Endothelial cell of umbilical vein (primary cell): Measurements from ENCODE around the gene PAK5. TPM values are rescaled to one million over a fixed set of nuclear protein-coding genes. Genes with fewer than 3 reads are reported as not detected.

ENCODE experiments used
- BruUV-seq: library from RNA; stranded (reverse); fragments of 400-500 nt; replicated peaks from 2 replicates; lab custom pipeline; 2021; lab: Mats Ljungman, UMichigan
- CTCF ChIA-PET: fragments of 300-600, 350-600 bp; sonication (Branson Sonifier 250); formaldehyde crosslinking; loops from one replicate; lab custom pipeline; 2021; ENCODE audit warnings: antibody characterized with exemption, inconsistent platforms; lab: Charles Lee
- POLR2A ChIA-PET: fragments of 300-600, 350-600 bp; sonication (Branson Sonifier 250); formaldehyde crosslinking; loops from one replicate; lab custom pipeline; 2021; ENCODE audit warnings: antibody characterized with exemption, inconsistent platforms; lab: Charles Lee
- DNase-seq: peaks from one replicate; pipeline ENCODE4 v3.0.0-alpha.2; 2011; ENCODE audit warnings: low read depth, low spot score
- FAIRE-seq: peaks from 2 replicates; lab custom pipeline; 2011; peaks lifted over from hg19 to GRCh38; lab: Jason Lieb, UNC
- H2AFZ ChIP-seq: 2 replicates; pipeline ENCODE4 v1.6.0; 2012; ENCODE audit warnings: low read depth, low read length, control low read depth, inconsistent platforms
- H3K27ac ChIP-seq: 2 replicates; pipeline ENCODE4 v1.5.1; 2011; ENCODE audit warnings: low read depth, mild to moderate bottlenecking, control low read depth, low read length, moderate library complexity; ENCODE audit not compliant: insufficient read depth
- H3K27me3 ChIP-seq, 2 experiments: 2 replicates each; pipeline versions ENCODE4 v1.6.0 to v1.6.1; 2011; ENCODE audit warnings: low read length in 2 of 2, mixed read lengths in 1 of 2; ENCODE audit not compliant: control insufficient read depth in 2 of 2, insufficient read depth in 2 of 2
- H3K36me3 ChIP-seq, 2 experiments: 2 replicates in 1 of 2; 3 replicates in 1 of 2; pipeline ENCODE4 v1.5.1; 2011; ENCODE audit warnings: low read length in 2 of 2, mild to moderate bottlenecking in 1 of 2, moderate library complexity in 1 of 2; ENCODE audit not compliant: control insufficient read depth in 2 of 2, insufficient read depth in 2 of 2; ENCODE audit errors: extremely low read depth in 1 of 2
- H3K4me1 ChIP-seq: 3 replicates; pipeline ENCODE4 v1.5.1; 2011; ENCODE audit warnings: mild to moderate bottlenecking, low read length; ENCODE audit not compliant: control insufficient read depth, insufficient read depth; ENCODE audit errors: extremely low read depth
- H3K4me2 ChIP-seq: 2 replicates; pipeline ENCODE4 v1.6.1; 2011; ENCODE audit warnings: low read length, control low read depth, mixed read lengths; ENCODE audit not compliant: insufficient read depth
- H3K4me3 ChIP-seq, 3 experiments: fragments of 200-600 bp in 1 of 3; sonication (generic), shearing (Covaris generic) in 1 of 3; replicated peaks in 1 of 3; 2 replicates each; pipeline ENCODE4 v1.5.1; 2011 to 2016; ENCODE audit warnings: control low read depth in 3 of 3, low read length in 3 of 3, mild to moderate bottlenecking in 2 of 3, inconsistent platforms in 1 of 3, low read depth in 1 of 3, moderate library complexity in 1 of 3; ENCODE audit not compliant: insufficient read depth in 1 of 3
- H3K79me2 ChIP-seq: 2 replicates; pipeline ENCODE4 v1.6.0; 2012; ENCODE audit warnings: low read length, inconsistent platforms; ENCODE audit not compliant: control insufficient read depth, insufficient read depth
- H3K9ac ChIP-seq: replicated peaks from 2 replicates; pipeline ENCODE3; 2011; ENCODE audit warnings: low read length, control low read depth; ENCODE audit not compliant: insufficient read depth; ENCODE audit errors: extremely low read depth
- H3K9me1 ChIP-seq: replicated peaks from 3 replicates; pipeline ENCODE4 v1.6.0; 2011; ENCODE audit warnings: mild to moderate bottlenecking, low read length; ENCODE audit not compliant: control insufficient read depth, insufficient read depth; ENCODE audit errors: extremely low read depth
- H3K9me3 ChIP-seq: replicated peaks from 2 replicates; pipeline ENCODE4 v1.5.1; 2012; ENCODE audit warnings: low read length, inconsistent platforms; ENCODE audit not compliant: control insufficient read depth, insufficient read depth
- H4K20me1 ChIP-seq: replicated peaks from 2 replicates; pipeline ENCODE3; 2011; ENCODE audit warnings: mild to moderate bottlenecking, low read length; ENCODE audit not compliant: control insufficient read depth, insufficient read depth; ENCODE audit errors: extremely low read depth
- CTCF ChIP-seq, 2 donors: IDR thresholded peaks; 1 replicate in 1 of 2; 2 replicates in 1 of 2; pipeline ENCODE4 v1.5.1; 2011; ENCODE audit warnings: low read length in 2 of 2, mild to moderate bottlenecking in 2 of 2, moderate library complexity in 2 of 2, control low read depth in 1 of 2, inconsistent platforms in 1 of 2, low read depth in 1 of 2; ENCODE audit not compliant: insufficient read depth in 1 of 2; ENCODE audit errors: extremely low read depth in 1 of 2
- EZH2 ChIP-seq: IDR thresholded peaks from 2 replicates; pipeline ENCODE4 v1.6.1; 2012; ENCODE audit warnings: borderline replicate concordance, low read depth, mild to moderate bottlenecking, moderate library complexity, low read length, inconsistent platforms; ENCODE audit not compliant: severe bottlenecking
- FOS ChIP-seq: IDR thresholded peaks from 2 replicates; pipeline ENCODE4 v1.6.1; 2011; ENCODE audit warnings: mild to moderate bottlenecking, low read length, moderate library complexity, borderline replicate concordance; ENCODE audit not compliant: insufficient read depth
- GATA2 ChIP-seq: IDR thresholded peaks from 2 replicates; pipeline ENCODE4 v1.7.0; 2011; ENCODE audit warnings: low read depth, mild to moderate bottlenecking, moderate library complexity, mixed read lengths, low read length; ENCODE audit not compliant: insufficient read length, insufficient read depth
- JUN ChIP-seq: IDR thresholded peaks from 2 replicates; pipeline ENCODE4 v1.6.1; 2011; ENCODE audit warnings: borderline replicate concordance, low read depth; ENCODE audit not compliant: insufficient read length, insufficient read depth
- MYC ChIP-seq: IDR thresholded peaks from one replicate; pipeline ENCODE4 v1.6.1; 2011; ENCODE audit warnings: mild to moderate bottlenecking, low read depth, low read length
- POLR2A ChIP-seq: IDR thresholded peaks from 2 replicates; pipeline ENCODE4 v1.6.1; 2012; ENCODE audit warnings: low read depth, mild to moderate bottlenecking, control low read depth, low read length
- POLR2AphosphoS5 ChIP-seq: IDR thresholded peaks from 2 replicates; pipeline ENCODE4 v1.6.1; 2012; ENCODE audit warnings: low read depth, mild to moderate bottlenecking, control low read depth, low read length, moderate library complexity; ENCODE audit not compliant: insufficient read depth
- dilution Hi-C: fragments of 300-500 bp; cut with MboI; formaldehyde crosslinking; loops from one replicate; pipeline ENCODE4 v1.15.0; 2019; ENCODE audit warnings: low sequenced_read_pairs; ENCODE audit not compliant: extremely low pct_ligation_motif_present
- intact Hi-C: fragments of 100-400 bp; cut with micrococcal nuclease; formaldehyde crosslinking; loops from one replicate; pipeline ENCODE4 v1.10.0; 2022
- polyA plus RNA-seq, 4 experiments: library from polyadenylated mRNA; depleted of rRNA in 3 of 4; stranded (reverse) in 3 of 4; unstranded in 1 of 4; fragments of >200 nt; gene quantifications; 2 replicates each; pipeline versions ENCODE4 v1.2.1 to v1.2.3, GENCODE V29; 2011 to 2012; ENCODE audit warnings: missing spikeins in 1 of 4
- total RNA-seq: library from RNA; stranded (reverse); gene quantifications from 2 replicates; pipeline ENCODE4 v1.2.3, GENCODE V29; 2021
- TF ChIP-seq, protein P1 (sequence below): IDR thresholded peaks from 2 replicates; pipeline ENCODE4 v1.6.1; 2011; ENCODE audit not compliant: insufficient read depth, insufficient read length

PAK5 gene
- total and polyA plus RNA-seq, 2 donors (not counting 3 experiments of a cell fraction or from before 2014, with no cell fraction given) = not detected

DNA sequence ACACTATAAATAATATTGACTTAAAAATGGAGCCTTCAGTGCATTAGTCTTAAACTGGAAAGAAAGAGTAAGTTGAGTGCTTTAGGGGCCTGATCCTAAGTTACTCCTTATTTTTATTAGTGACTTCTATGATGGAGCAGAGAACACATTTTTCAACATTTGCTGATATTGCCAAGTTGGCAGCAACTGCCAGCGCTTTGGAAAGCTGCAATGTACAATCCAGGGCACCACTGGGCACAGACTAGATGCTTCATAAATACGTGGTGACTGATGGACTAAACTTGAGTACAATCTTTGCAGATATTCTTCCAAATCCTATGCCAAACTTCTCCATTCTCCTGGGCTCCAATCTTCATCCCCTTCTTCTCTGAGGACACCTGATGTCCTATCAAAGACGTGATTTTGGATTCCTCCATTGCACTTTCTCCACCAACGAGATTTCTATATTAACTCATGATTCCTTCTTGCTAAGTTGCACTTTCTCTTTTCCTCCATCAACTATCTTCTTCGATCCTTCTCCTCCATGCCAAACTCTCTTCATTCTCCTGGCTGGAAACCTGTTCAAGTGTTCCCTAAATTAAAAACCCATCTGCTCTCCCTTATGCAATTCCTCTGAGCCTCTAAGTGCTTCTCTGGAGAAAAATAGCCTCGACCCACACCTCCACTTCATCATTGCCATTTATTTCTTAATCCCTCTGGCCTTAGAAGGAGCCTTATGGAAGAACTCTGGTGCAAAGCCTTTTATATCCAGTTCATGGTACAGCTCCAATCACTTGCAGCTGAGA lies 28.5 kb upstream of the PAK5 start:
- no peak overlapping the region for H2AFZ ChIP-seq
- no peak overlapping the region for H3K9ac ChIP-seq
- no peak overlapping the region for H3K27ac ChIP-seq
- H3K4me1 ChIP-seq = no peaks in the 10 kb centered on the region
- no peaks in the 10 kb centered on the region for H3K9me1 ChIP-seq
- no peaks in the 10 kb centered on the region for H3K27me3 ChIP-seq
- no peaks in the 10 kb centered on the region for H3K36me3 ChIP-seq
- intact Hi-C loops = no loop called here
- H3K4me2 ChIP-seq = no peak overlapping the region
- H3K79me2 ChIP-seq = no peaks in the 10 kb centered on the region
- ChIA-PET POLR2A (no interaction called here), CTCF (no interaction called here)
- H3K9me3 ChIP-seq = no peaks in the 10 kb centered on the region
- DNase-seq (no peak), FAIRE-seq (no peak)
- TF ChIP-seq JUN (no peak), CTCF (IDR thresholded peaks at IDR 0.05; ENCODE audit: extremely low read depth in 1 of 2, insufficient read depth in 1 of 2, low read depth in 1 of 2, low read length in 2 of 2) (no peak), MYC (no peak), POLR2AphosphoS5 (no peak), POLR2A (no peak), FOS (no peak), EZH2 (no peak), GATA2 (no peak)
- TF ChIP-seq, protein P1, sequence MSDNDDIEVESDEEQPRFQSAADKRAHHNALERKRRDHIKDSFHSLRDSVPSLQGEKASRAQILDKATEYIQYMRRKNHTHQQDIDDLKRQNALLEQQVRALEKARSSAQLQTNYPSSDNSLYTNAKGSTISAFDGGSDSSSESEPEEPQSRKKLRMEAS = no peak
- no TSS peak for BruUV-seq
- H4K20me1 ChIP-seq = no peaks in the 10 kb centered on the region
- dilution Hi-C loops = no loop called here
- H3K4me3 ChIP-seq = no peak overlapping the region
